OCI-LY7 (cell line): ENCODE data around the gene SUPT3H. TPM values are rescaled to one million over a fixed set of nuclear protein-coding genes. Genes with fewer than 3 reads are reported as not detected.

Experiments
- BruUV-seq: library from RNA; stranded (reverse); fragments of 400-500 nt; replicated peaks from 2 replicates; lab custom pipeline; 2021; lab: Mats Ljungman, UMichigan
- CTCF ChIA-PET: fragments of 300-600 bp; sonication (Branson Sonifier 250); formaldehyde crosslinking; loops from one replicate; lab custom pipeline; 2022; ENCODE audit warnings: antibody characterized with exemption; ENCODE audit not compliant: unreplicated experiment; lab: Charles Lee
- POLR2A ChIA-PET: fragments of 300-600 bp; sonication (Branson Sonifier 250); formaldehyde crosslinking; loops from one replicate; lab custom pipeline; 2022; ENCODE audit warnings: antibody characterized with exemption; lab: Charles Lee
- DNase-seq: peaks from one replicate; pipeline ENCODE4 v3.0.0-alpha.2; 2015; ENCODE audit warnings: low spot score
- H2AFZ ChIP-seq: fragments of 200-600 bp; sonication (generic), shearing (Covaris generic); 2 replicates; pipeline ENCODE4 v1.6.1; 2014; ENCODE audit warnings: mild to moderate bottlenecking, antibody characterized with exemption, low read length, moderate library complexity
- H3K27ac ChIP-seq: fragments of 200-600 bp; sonication (generic); 2 replicates; pipeline ENCODE4 v1.5.1; 2014; ENCODE audit warnings: mixed run types, low read depth, mild to moderate bottlenecking, moderate library complexity, low read length, inconsistent platforms; ENCODE audit not compliant: poor library complexity, severe bottlenecking
- H3K36me3 ChIP-seq: fragments of 200-600 bp; sonication (generic); 2 replicates; pipeline ENCODE4 v1.6.1; 2014; ENCODE audit warnings: mild to moderate bottlenecking, antibody characterized with exemption, low read length, moderate library complexity, mixed read lengths; ENCODE audit not compliant: insufficient read depth
- H3K4me1 ChIP-seq: fragments of 200-600 bp; sonication (generic); 2 replicates; pipeline ENCODE4 v1.5.1; 2014; ENCODE audit warnings: mild to moderate bottlenecking, low read length; ENCODE audit not compliant: insufficient read depth, poor library complexity, severe bottlenecking
- H3K4me2 ChIP-seq: fragments of 200-600 bp; sonication (generic); 2 replicates; pipeline ENCODE4 v1.6.1; 2014; ENCODE audit warnings: mild to moderate bottlenecking, low read length
- H3K4me3 ChIP-seq: fragments of 200-600 bp; sonication (generic); 2 replicates; pipeline ENCODE4 v1.5.1; 2014; ENCODE audit warnings: mild to moderate bottlenecking, low read depth, low read length; ENCODE audit not compliant: poor library complexity, severe bottlenecking
- H3K79me2 ChIP-seq: fragments of 200-600 bp; sonication (generic); 2 replicates; pipeline ENCODE4 v1.6.1; 2016; ENCODE audit warnings: low read depth, mild to moderate bottlenecking, low read length, moderate library complexity, mixed read lengths; ENCODE audit not compliant: insufficient read depth
- H3K9me2 ChIP-seq: fragments of 200-600 bp; sonication (generic); 2 replicates; pipeline ENCODE4 v1.6.1; 2016; ENCODE audit warnings: mild to moderate bottlenecking, low read length, mixed read lengths; ENCODE audit not compliant: insufficient read depth
- H3K9me3 ChIP-seq: fragments of 200-600 bp; sonication (generic); 2 replicates; pipeline ENCODE4 v1.6.1; 2014; ENCODE audit warnings: mild to moderate bottlenecking, mixed run types, low read length, mixed read lengths
- H4K20me1 ChIP-seq: fragments of 200-600 bp; sonication (generic); 2 replicates; pipeline ENCODE4 v1.6.1; 2014; ENCODE audit warnings: mild to moderate bottlenecking, antibody characterized with exemption, low read length, moderate library complexity, mixed read lengths; ENCODE audit not compliant: insufficient read depth
- EZH2phosphoT487 ChIP-seq: fragments of 200-600 bp; sonication (generic); IDR thresholded peaks from 2 replicates; pipeline ENCODE4 v1.6.1; 2018; ENCODE audit warnings: low read depth, borderline replicate concordance, mild to moderate bottlenecking, mixed run types, antibody characterized with exemption, low read length, moderate library complexity, mixed read lengths
- intact Hi-C: fragments of 100-400 bp; cut with micrococcal nuclease; formaldehyde crosslinking; loops from one replicate; pipeline ENCODE4 v1.10.0; 2022; ENCODE audit not compliant: unreplicated experiment
- total RNA-seq, 2 experiments: library from RNA; depleted of rRNA in 1 of 2; stranded (reverse); fragments of >200 nt in 1 of 2; shearing (Covaris generic) in 1 of 2; gene quantifications; 2 replicates each; pipeline ENCODE4 v1.2.3, GENCODE V29; 2014 to 2022
- TF ChIP-seq, protein P1 (sequence below): fragments of 200-600 bp; sonication (generic); conservative IDR thresholded peaks from 2 replicates; pipeline ENCODE4 v1.5.1; 2014; ENCODE audit warnings: mild to moderate bottlenecking, antibody characterized with exemption, low read length, moderate library complexity, mixed read lengths

The SUPT3H gene
- total RNA-seq, 2 experiments from 2014 or later: 1.1 to 7.1 TPM

DNA sequence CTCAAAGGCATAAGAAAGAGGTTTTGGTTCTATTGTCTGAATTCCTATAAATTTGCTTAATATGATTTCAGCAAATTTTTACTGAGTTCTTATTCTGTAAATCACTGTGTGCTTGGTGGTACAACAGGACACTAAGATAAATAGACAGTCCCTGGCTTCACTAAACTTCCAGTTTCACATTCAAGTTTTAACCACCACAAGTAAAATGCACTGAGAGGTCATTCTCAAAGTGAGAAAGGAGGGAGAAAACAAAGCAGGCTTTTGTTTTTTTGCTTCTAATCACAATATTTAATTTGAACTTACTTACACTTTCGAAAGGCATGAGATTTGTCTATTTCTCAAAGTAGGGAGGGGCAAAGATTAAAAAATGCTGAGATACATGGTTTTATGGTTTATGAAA, 544.5 kb downstream of the SUPT3H start:
- H3K4me2 ChIP-seq: no peak overlapping the region
- H3K4me3 ChIP-seq: no peak overlapping the region
- no peak overlapping the region for H2AFZ ChIP-seq
- no peaks in the 10 kb centered on the region for H4K20me1 ChIP-seq
- no TSS peak for BruUV-seq
- H3K79me2 ChIP-seq: no peaks in the 10 kb centered on the region
- TF ChIP-seq, protein P1, sequence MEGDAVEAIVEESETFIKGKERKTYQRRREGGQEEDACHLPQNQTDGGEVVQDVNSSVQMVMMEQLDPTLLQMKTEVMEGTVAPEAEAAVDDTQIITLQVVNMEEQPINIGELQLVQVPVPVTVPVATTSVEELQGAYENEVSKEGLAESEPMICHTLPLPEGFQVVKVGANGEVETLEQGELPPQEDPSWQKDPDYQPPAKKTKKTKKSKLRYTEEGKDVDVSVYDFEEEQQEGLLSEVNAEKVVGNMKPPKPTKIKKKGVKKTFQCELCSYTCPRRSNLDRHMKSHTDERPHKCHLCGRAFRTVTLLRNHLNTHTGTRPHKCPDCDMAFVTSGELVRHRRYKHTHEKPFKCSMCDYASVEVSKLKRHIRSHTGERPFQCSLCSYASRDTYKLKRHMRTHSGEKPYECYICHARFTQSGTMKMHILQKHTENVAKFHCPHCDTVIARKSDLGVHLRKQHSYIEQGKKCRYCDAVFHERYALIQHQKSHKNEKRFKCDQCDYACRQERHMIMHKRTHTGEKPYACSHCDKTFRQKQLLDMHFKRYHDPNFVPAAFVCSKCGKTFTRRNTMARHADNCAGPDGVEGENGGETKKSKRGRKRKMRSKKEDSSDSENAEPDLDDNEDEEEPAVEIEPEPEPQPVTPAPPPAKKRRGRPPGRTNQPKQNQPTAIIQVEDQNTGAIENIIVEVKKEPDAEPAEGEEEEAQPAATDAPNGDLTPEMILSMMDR: no peak
- no peak for TF ChIP-seq EZH2phosphoT487
- H3K9me3 ChIP-seq: no peaks in the 10 kb centered on the region
- ChIA-PET CTCF (no interaction called here), POLR2A (no interaction called here)
- intact Hi-C loops: no loop called here
- H3K9me2 ChIP-seq: no peaks in the 10 kb centered on the region
- H3K36me3 ChIP-seq: no peaks in the 10 kb centered on the region
- no peak for DNase-seq
- H3K4me1 ChIP-seq: no peaks in the 10 kb centered on the region
- no peak overlapping the region for H3K27ac ChIP-seq

DNA sequence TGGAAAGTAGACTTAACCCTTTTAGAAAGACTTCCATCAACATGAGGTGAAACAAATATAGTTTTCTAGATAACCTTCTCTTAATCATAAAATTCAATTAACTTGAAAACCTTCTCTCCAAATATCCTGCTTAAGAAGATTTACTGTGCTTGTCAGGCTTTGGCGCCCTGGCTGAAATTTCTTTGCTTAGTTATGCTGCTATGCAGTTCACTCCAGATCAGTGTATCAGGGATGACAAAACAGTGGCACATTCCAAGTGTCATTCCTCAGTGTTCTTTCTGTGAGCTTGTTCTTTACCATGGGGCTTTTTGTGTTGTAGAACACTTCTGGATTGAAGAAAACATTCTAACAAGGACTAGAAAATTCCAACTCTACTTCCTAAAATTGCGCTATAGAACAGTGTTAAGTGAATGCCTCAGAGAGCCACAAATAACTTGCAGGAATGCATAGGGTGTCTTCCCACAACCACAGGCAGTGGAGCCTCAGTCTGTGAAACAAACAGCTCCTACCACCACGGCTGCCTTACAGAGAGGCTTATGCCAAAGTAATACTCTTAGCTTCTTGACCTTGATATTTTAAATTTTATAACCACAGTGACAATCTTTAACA, 546.6 kb downstream of the SUPT3H start:
- Histone ChIP-seq H2AFZ (no peak overlapping the region), H4K20me1 (no peaks in the 10 kb centered on the region), H3K4me1 (no peaks in the 10 kb centered on the region), H3K4me2 (no peak overlapping the region), H3K4me3 (no peak overlapping the region), H3K9me3 (no peaks in the 10 kb centered on the region), H3K9me2 (no peaks in the 10 kb centered on the region), H3K36me3 (no peaks in the 10 kb centered on the region), H3K27ac (no peak overlapping the region), H3K79me2 (no peaks in the 10 kb centered on the region)
- ChIA-PET CTCF (no interaction called here), POLR2A (no interaction called here)
- DNase-seq: no peak
- intact Hi-C loops: no loop called here
- TF ChIP-seq, protein P1: no peak
- TF ChIP-seq EZH2phosphoT487: no peak
- no TSS peak for BruUV-seq

DNA sequence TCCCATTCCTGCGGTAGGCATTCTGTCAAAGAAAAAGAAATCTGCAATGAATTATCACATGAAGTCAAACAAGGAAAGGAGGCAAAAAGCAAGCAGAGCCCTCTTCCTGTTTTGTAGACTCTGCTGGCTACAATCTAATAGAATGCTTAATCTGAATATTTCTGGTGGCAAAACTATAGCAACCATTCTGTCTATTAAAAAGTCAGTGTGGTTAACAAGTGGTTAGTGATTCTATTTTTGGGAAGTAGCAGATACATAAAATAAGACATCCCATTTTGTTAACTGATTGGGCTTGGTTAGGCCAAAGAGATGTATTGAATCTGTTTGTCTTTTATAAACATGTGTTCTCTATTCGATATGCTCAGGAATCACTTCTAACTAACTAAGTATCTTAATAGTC, 547.9 kb downstream of the SUPT3H start:
- Histone ChIP-seq H3K9me2 (no peaks in the 10 kb centered on the region), H2AFZ (no peak overlapping the region), H3K9me3 (no peaks in the 10 kb centered on the region), H3K4me3 (no peak overlapping the region), H3K4me2 (no peak overlapping the region), H3K27ac (no peak overlapping the region), H3K4me1 (no peaks in the 10 kb centered on the region), H3K36me3 (no peaks in the 10 kb centered on the region), H3K79me2 (no peaks in the 10 kb centered on the region), H4K20me1 (no peaks in the 10 kb centered on the region)
- BruUV-seq: no TSS peak
- intact Hi-C loops: no loop called here
- CTCF ChIA-PET: no interaction called here
- POLR2A ChIA-PET: no interaction called here
- TF ChIP-seq, protein P1: no peak
- no peak for TF ChIP-seq EZH2phosphoT487
- no peak for DNase-seq
